HG03460 (cell line): ENCODE results near the gene SLC35F5.
"Not testable (repeated sequence)": the region's sequence is repeated elsewhere in the genome, so short reads cannot be mapped to it uniquely, and the experiment has no call there.

Experiments
- ATAC-seq: cut with Tn5 transposase; IDR thresholded peaks from one replicate; pipeline ENCODE4 v1.9.1; 2021; ENCODE audit not compliant: unreplicated experiment

Gene SLC35F5, protein sequence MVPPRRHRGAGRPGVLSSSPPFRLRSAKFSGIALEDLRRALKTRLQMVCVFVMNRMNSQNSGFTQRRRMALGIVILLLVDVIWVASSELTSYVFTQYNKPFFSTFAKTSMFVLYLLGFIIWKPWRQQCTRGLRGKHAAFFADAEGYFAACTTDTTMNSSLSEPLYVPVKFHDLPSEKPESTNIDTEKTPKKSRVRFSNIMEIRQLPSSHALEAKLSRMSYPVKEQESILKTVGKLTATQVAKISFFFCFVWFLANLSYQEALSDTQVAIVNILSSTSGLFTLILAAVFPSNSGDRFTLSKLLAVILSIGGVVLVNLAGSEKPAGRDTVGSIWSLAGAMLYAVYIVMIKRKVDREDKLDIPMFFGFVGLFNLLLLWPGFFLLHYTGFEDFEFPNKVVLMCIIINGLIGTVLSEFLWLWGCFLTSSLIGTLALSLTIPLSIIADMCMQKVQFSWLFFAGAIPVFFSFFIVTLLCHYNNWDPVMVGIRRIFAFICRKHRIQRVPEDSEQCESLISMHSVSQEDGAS

DNA sequence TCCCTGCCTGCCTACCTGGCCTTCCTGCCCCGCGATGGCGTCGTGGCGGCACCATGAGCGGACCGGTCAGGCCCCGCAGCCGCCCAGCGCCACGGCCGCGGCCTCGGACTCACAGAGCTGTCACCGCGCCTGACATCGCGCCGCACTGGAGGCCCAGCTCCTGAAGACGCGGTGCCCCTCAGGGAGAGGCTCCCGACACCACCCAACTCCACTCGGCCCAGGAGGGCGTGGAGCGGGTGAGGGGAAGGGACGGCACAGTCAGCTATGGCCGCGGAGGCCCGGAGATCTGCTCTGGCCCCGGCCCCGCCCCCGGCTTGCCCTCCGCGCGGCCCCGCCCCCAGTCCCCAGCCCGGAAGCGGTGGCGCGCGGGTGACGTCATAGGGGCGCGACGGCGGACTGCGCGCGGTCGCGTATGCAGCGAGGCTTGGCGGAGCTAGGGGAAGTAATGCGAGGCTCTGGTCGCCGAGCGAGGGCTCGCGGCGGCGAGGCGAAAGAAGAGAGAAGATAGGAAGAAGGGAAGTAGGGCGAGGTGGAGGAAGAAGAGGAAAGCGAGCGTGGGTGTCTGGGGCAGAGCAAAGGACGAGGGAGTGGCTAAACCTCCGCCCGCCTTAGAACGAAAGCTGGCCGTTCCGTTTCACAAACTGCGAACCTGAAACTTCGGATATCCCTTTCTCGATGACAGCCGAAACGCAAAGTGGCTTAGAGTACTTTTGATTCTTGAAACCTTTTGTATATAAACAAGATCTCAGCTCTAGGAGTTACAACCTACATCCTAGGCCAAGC, at the start of gene SLC35F5:
SLC35F5 (minus strand) TSS at position 288 of the 783 bp plus-strand sequence; CDS start at position 55, 233 bp downstream.
- peak; percentile 86 for ATAC-seq

DNA sequence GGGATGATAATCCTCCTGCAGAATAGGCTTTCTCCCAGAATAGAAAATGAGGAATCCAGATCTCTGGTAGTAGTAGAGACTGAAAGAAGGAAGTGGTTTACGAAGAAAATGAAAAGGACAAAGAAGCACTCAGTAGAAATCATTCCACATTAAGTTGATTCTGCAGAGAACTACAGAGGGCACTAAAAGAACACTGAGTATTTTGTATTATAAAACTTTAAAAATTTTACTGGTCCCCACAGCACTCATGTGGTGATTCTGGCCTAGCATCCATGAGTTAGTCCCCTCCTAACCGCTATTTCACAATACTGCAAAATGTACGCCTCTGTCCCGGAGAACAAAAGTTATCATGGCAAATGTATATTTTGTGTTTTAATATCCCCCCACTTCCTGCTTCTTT, 42.9 kb upstream of the SLC35F5 start:
- ATAC-seq, result no peak

DNA sequence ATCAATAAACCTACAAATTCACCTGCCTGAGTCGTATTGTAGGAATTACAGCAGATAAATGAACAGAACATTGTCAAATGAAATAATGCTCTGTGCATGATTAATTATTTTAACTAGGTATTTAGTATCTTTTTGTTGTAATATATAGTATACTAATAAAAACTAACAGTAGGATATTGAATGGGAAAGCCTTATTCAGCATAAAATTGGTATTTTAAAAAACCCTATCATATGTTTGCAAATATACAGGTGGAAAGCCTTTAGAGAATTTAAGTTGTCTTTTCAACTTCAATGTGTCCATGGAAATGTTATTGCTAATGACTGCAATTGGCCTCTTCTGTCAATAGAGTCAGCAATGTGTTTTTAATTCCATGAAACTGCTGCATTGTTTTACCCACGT, 40.8 kb upstream of the SLC35F5 start:
- no peak for ATAC-seq

DNA sequence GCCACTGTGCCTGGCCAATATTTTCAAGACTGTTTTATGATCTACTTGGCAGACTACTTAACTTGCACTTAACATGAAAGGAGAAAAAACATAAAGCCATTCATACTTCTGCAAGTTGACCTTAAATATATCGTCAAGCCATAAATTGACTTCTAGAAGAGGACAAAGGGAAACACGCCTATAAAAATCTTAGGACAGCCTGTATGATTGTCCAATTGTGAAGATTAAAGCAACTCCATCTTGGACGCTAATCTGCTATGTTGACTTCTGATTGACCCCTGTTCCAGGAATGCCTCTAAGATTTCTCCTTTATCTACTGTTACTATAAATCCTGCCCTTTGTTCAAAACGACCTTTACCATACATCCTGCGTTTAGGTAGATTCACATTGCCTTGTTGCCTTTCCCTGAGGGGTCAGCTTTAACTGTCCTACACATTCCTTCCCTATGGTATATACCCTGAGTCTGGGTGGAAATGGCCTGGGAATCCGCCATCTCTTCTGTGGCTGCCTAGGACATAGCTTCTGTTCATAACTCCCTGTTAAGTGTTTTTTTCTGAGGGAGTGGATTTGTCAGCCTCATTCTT, 40.2 kb upstream of the SLC35F5 start:
- ATAC-seq, result no peak

DNA sequence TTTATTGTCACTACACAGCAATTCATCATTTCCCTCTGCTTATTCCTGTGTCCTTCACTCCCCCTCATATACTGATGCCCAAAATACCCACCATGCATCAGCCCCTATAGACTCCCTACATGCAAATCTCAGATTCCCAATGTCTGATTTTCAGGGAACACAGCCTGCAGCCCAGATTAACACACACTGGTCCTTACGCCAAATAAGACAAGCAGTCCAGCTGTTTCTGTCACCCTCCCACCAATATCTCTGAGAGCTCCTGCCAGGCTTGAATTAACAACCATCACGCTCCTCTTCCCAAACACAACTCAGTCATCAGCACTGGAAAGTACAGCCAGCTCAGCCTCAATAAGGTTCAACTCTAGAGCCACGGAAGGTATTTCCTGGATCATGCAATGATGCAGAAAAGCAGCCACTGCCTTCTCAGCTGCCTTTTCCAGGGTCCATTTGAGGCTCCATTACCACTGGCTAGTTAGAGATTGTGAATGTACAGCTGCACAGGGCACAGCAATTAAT, 39.0 kb upstream of the SLC35F5 start:
- no peak for ATAC-seq

DNA sequence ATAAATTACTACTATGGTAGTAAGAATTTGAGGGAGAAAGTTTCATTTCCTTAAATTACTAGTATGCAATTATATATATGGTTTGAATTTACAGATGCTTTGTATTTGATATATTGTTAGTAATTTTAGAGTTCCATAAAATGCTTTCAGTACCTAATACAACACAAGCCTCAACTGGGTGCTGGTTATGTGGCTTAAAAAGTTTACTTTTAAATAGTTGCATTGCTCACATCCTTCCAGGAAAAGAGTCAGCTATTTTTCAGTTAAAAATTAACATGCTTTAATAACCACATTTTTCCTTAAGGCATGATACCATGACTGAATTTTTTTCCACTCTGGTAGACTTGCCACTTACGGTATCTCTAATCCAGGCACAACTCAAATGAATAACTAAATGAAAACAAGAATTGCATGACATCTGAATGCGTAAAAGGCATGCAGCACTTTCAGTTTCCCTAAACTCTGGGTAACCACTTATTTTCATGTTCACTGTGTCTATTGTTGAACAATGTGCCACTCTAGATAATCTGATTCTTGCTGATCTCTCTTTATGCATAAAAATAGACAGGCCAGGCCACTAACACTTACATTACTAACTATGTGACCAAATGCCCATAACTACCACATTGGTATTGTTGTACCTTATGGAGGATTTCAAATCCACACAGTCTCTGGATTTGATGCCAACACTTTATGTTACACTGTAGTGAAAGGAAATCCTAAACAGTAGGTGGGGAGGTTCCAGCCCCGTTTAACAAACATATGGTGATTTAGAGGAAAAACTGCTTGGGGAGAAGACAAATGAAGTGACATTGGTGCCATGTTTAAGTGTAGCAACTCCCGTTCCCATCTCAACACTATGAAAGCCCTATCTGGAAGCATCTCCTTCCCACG, 35.5 kb upstream of the SLC35F5 start:
- ATAC-seq, result peak; percentile 93

DNA sequence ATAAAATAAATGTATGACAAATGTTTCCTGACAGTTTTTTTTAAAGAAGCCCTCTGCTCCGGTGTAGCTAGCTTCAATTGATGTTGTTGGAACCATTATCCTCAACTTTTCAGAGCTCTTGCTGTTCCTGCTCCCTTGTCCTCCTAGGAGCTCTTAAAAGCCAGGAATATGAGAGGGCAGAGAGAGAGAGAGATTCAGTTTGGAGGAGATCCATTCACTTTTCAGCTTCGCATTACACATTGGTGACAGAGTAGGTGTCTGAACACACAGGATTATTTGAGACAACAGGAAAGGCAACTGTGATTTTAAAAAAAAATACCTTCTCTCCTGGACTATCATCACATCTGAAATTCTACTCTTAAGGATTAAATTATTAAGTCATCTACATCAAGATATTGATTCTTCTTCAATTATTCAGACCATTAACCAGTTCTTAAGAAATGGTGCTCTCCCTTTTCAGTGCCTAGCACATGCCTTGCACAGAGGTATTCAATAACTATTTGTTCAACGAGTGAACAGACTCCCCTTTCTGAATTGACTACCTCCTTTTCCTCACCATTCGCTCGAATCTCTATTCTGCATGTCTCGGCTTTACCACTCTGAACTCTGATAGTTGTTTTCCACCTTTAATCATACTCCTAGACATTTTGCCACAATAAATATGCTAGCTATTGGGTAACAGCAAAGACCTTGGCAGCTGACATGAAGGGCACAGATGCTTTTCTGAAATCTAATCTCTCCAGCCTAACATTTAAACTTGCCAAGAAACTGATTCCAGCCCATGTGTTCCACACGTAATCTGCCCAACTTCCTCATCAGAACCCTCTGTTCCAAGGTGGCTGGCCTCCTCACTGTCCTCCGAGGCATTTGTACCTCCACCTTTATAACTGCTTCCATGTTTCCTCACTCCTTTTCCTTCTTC, 28.6 kb upstream of the SLC35F5 start:
- no peak for ATAC-seq

DNA sequence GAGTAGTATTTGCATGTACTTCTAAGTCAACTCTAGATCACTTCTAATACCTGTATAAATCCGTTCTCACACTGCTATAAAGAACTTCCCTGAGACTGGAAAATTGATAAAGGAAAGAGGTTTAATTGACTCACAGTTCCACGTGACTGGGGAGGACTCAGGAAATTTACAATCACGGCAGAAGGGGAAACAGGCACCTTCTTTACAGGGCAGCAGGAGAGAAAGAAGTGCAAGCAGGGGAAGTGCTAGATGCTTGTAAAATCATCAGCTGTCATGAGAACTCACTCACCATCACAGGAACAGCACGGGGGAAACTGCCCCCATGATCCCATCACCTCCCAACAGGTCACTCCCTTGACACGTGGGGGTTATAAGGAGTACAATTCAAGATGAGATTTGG, 24.0 kb upstream of the SLC35F5 start:
- ATAC-seq, result no peak

DNA sequence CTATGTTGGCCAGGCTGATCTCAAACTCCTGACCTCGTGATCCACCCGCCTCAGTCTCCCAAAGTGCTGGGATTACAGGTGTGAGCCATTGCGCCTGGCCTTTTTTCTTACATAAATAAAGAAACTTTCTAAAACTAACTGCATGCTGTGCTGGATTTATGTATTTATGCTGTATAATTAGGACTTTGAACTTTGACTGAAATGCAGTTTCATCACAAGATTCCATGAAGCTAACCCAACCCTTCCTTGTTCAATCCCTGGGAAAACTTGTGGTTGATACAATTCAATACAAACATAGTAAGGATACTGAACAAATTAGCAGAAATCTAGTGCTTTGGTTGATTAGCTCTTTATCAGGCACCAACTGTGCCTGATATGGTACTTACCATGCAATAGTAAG, 20.9 kb upstream of the SLC35F5 start:
- ATAC-seq, result no peak

DNA sequence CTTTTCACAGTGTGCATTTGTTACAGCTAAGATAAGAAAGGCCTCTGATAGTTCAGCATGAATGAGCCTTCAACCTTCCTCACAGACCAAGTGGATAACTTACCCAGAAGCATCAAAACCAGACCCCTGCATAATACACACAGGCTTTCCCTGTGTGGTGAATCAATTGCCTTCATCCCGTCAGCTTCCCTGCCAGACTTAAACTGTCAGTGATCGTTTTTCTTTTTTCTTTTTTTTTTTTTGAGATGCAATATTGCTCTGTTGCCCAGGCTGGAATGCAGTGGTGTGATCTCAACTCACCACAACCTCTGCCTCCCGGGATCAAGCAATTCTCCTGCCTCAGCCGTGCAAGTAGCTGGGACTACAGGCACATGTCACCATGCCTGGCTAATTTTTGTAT, 20.5 kb upstream of the SLC35F5 start:
- ATAC-seq, result no peak

DNA sequence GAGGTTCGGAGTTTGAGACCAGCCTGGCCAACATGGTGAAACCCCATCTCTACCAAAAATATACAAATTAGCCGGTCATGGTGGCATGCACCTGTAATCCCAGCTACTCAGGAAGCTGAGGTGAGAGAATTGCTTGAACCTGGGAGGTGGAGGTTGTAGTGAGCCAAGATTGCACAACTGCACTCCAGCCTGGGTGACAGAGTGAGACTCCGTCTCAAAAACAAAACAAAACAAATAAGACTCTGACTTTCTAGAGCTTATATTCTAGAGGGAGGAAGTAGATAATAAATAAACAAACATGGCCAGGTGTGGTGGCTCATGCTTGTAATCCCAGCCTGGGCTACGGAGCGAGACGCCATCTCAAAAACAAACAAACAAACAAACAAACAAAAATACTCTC, 18.2 kb upstream of the SLC35F5 start:
- ATAC-seq, result not testable (repeated sequence)

DNA sequence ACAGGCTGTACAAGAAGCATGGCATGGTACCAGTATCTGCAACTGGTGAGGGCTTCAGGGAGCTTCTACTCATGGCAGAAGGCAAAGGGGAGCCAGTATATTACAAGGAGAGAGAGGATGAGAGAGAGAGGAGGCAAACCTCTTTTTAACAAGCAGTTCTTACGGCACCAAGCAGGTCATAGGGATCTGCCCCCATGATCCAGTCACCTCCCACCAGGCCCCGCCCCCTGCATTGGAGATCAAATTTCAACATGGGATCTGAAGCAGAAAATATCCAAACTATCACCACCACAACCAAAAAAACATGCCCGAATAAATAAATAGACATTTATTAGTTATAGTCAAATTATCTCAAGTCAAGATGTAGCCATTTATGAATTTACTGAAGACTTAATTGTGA, 14.5 kb upstream of the SLC35F5 start:
- no peak for ATAC-seq

DNA sequence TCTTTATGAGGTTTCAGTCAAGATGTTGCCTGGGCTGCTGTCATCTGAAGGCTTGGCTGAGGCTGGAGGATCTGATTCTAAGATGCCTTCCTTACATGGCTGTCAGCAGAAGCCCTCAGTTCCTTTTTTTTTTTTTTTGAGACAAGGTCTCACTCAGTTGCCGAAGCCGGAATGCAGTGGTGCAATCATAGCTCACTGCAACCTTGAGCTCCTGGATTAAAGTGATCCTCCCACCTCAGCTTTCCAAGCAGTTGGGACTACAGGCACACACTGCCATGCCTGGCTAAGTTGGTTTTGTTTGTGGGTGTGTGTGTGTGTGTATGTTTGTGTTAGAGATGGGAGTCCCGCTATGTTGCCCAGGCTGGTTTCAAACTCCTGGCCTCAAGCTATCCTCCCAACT, 13.1 kb upstream of the SLC35F5 start:
- no peak for ATAC-seq

DNA sequence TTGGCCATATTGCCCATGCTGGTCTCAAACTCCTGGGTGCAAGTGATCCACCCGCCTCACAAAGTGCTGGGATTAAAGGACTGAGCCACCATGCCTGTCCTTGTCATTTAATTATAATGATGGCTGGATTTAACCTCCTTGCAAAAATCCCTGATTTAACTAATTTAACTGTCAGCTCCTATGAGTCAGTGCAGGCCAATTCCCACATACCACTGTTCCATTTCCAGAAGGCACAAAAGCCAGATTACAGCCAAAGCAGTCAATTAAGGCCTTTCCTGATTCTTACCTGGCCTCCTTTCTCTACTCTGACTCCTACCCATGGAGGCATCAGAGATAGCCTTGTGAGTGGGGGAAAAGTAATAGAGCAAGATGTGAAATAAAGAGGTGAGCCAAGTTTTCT, 12.3 kb upstream of the SLC35F5 start:
- no peak for ATAC-seq

DNA sequence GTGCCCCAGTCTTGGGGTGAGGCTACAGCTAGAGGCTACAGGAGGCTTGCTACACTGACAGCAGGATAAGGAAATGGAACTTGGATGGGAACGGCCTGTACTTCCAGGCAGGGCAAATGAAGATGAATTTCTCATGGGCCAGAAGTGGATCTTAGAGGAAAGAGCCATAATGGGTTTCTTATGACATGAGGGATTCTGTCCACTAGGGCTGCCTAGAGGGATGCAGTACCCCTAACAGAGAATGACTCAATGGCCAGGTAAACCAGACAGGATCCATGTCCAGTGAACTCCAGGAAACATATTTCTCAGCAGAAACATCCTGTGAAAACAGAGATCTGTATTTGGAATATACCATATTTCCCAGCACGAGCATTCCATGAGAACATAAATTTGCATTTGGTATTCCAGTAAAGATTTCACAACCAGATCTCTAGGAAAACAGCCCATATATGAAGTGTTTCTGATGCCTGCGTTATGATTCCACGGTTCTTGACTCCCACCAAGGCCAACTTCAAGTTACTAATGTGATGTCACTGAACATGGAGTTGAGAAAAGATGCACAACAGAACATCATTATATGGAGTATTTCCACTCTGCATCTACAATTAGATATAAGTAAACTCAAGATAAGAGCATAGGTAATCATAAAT, 11.5 kb upstream of the SLC35F5 start:
- ATAC-seq, result no peak

DNA sequence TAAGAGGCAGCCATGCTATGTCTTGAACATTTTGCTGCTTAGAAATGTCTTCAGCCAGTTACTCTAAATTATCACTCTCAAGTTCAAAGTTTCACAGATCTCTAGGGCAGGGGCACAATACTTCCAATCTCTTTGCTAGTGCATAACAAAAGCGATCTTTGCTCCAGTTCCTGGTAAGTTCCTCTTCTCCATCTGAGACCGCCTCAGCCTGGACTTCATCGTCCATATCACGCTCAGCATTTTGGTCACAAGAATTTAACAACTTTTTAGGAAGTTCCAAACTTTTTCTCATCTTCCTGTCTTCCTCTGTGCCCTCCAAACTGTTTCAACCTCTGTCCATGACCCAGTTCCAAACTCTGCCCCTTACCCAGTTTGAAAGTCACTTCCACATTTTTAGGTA, 8.8 kb upstream of the SLC35F5 start:
- no peak for ATAC-seq

DNA sequence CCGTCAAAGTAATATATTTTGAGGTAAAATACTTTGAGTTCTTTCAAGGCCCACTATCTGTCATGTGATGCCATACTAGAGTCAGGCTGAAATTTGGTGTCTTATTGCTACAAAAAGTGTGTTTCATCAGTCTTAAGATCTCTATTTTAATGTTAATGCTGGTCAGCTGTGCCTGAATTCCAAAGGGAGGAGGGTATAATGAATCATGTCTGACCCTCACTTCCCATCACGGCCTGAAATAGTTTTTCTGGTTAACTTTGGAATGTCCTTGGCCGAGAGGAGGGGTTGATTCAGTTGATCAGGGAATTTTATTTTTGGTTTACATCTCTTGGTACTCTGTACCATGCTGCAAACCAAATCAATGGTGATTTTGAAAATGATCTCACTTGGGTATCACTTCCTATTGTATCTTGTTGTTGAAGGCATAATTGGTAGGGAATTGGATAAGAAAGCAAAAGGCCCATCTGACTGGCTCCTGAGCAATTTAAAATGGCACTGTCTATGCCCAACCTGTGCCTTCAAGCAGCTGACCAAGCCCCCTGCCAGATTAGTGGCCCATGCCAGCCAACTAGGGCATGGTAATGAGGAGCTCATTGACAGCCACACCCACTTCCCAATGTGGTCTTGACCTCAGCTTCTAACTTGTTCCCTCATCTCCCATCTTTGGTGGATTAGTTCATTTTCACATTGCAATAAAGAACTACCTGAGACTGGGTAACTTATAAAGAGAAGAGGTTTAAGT, 6.1 kb upstream of the SLC35F5 start:
- no peak for ATAC-seq

DNA sequence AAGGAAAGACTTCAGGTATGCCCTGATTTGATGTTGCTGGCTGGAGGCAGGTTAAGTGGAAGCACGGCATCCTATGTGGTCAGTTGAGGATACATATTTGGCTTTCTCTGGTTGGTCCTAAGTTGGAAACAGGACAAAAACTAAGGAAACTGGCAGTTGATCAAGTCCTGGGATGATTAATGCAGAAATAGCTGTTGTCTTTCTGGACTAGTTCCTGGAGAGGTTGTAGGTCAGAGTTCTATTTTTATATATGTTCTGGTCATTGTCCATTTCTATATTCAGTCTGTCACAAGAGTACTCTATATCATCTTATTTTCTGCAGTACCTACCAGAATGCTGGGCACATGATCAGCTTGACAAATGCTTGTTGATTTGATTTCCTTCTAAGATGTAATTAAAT, 4.0 kb upstream of the SLC35F5 start:
- no peak for ATAC-seq
